22Rv1 (cell line): ENCODE measurements around the gene STAT5B.

Source experiments
- ZFX ChIP-seq: fragments of 450-650 bp; IDR thresholded peaks from 2 replicates; pipeline ENCODE4 v1.6.1; 2017; ENCODE audit warnings: antibody characterized with exemption, borderline replicate concordance
- TF ChIP-seq, protein P1 (sequence below): fragments of 450-650 bp; IDR thresholded peaks from 2 replicates; pipeline ENCODE4 v1.5.1; 2017; ENCODE audit warnings: mild to moderate bottlenecking

DNA sequence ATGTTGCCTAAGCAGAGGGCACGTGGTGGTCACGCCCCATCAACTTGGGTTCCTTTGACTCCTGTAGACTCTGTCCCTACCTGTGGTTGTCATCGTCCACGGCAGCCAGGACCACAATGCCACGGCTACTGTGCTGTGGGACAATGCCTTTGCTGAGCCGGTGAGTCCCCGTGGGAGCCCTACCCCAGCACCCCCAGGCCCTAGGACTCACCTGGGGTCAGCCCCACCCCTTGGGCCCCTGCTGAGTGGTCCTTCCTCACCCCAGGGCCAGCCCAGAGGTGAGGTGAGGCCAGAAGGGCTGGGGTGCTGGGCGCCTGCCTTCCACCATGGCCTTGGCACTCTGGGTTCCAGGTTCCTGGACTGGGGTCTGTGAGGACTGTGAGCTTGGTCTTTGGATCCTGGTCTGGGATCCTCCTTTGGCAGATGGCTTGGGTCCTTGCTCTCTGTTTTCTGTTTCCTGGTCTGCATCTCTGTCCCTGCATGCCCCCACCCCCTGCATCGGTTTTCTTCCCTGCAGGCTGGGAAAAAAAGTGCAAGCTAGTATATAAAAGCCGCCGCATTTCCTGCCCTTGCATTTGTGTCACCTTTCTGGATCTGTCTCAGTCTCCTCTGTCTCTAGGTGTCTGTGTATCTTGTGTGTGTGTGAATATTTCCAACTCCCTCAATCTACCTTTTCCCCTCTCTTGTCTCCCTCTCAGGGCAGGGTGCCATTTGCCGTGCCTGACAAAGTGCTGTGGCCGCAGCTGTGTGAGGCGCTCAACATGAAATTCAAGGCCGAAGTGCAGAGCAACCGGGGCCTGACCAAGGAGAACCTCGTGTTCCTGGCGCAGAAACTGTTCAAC is 29.6 kb upstream of the STAT5B start:
- TF ChIP-seq, protein P1, sequence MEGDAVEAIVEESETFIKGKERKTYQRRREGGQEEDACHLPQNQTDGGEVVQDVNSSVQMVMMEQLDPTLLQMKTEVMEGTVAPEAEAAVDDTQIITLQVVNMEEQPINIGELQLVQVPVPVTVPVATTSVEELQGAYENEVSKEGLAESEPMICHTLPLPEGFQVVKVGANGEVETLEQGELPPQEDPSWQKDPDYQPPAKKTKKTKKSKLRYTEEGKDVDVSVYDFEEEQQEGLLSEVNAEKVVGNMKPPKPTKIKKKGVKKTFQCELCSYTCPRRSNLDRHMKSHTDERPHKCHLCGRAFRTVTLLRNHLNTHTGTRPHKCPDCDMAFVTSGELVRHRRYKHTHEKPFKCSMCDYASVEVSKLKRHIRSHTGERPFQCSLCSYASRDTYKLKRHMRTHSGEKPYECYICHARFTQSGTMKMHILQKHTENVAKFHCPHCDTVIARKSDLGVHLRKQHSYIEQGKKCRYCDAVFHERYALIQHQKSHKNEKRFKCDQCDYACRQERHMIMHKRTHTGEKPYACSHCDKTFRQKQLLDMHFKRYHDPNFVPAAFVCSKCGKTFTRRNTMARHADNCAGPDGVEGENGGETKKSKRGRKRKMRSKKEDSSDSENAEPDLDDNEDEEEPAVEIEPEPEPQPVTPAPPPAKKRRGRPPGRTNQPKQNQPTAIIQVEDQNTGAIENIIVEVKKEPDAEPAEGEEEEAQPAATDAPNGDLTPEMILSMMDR: no peak
- TF ChIP-seq ZFX: no peak
